B cell (primary cell): Measurements from ENCODE around the gene C20orf141.

Experiments used
- CTCF ChIP-seq: fragments of 200-600 bp; IDR thresholded peaks from one replicate; pipeline ENCODE4 v1.8.0; 2022; ENCODE audit warnings: antibody characterized with exemption, mild to moderate bottlenecking
- EZH2 ChIP-seq: IDR thresholded peaks from 2 replicates; pipeline ENCODE4 v1.6.1; 2012; ENCODE audit warnings: borderline replicate concordance, low read depth, mild to moderate bottlenecking, moderate library complexity, low read length; ENCODE audit not compliant: insufficient read depth, poor library complexity, severe bottlenecking

GRCh38 chr20:2859330-2860121, 44.7 kb downstream of the C20orf141 start:
- no peak for TF ChIP-seq CTCF
- no peak for TF ChIP-seq EZH2
